Stimulated activated naive CD8-positive, alpha-beta T cell treated with anti-CD3 and anti-CD28 coated beads, Interleukin-15, Interleukin-2, amounts not matched to agents 100 ng/mL and 50 ng/mL, for 24 hours (primary cell): ENCODE measurements around the gene CETN1.

ENCODE experiments used
- H3K27ac Mint-ChIP-seq: one replicate; pipeline ENCODE4 v1.8.0; 2021; ENCODE audit warnings: mild to moderate bottlenecking, mixed read lengths
- H3K27me3 Mint-ChIP-seq: one replicate; pipeline ENCODE4 v1.8.0; 2021; ENCODE audit warnings: mixed read lengths
- H3K36me3 Mint-ChIP-seq: one replicate; pipeline ENCODE4 v1.8.0; 2021; ENCODE audit warnings: low read depth, mixed read lengths
- H3K4me1 Mint-ChIP-seq: one replicate; pipeline ENCODE4 v1.8.0; 2021; ENCODE audit warnings: low read depth, mixed read lengths
- H3K4me3 Mint-ChIP-seq: one replicate; pipeline ENCODE4 v1.8.0; 2021; ENCODE audit warnings: mild to moderate bottlenecking, mixed read lengths
- H3K9me3 Mint-ChIP-seq: one replicate; pipeline ENCODE4 v1.8.0; 2021; ENCODE audit warnings: mixed read lengths

CETN1 gene

DNA sequence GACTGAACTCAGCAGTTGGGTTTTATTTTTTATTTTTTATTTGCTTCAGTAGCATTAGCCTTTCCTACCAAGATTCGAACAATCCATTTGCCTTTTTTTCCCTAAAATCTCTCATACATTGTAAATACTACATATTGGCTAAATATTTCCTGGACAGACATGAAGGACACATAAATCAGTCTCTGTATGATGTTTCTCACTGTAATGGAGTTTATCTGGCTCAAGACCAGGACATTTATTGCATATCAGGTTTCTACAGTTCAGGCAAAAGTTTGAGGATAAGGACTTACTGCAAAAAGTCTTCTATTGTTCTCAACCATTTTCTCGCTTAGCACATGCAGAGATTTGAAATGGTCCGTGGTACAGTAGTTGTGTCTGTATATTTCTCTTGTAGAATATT, 19.9 kb downstream of the CETN1 start:
- Mint-ChIP-seq H3K4me1 (peaks cover 13% of the 10 kb centered on the region), H3K27ac (no peak overlapping the region), H3K27me3 (peaks cover 38% of the 10 kb centered on the region), H3K4me3 (no peak overlapping the region), H3K36me3 (no peaks in the 10 kb centered on the region), H3K9me3 (no peaks in the 10 kb centered on the region)

DNA sequence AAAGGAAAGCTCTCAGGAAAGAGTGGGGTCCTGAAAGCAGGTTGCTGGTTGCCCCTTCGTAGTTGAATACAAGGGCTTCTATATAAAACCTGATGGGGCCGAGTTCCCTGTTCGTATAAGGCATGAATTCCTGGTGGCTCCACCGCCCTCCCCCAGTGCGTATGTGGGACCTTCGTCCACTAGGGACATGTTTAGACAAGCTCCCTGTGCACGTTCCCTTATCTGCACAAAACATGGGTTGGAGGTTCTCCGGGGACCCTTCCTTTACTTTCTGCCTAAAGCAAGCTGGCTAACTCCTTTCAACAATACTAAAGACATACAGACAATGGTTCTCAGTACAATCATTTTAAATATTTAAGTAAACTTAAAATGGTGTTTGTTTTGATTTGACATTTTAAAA, 24.6 kb downstream of the CETN1 start:
- H3K27ac Mint-ChIP-seq, result no peak overlapping the region
- no peaks in the 10 kb centered on the region for H3K4me1 Mint-ChIP-seq
- no peaks in the 10 kb centered on the region for H3K9me3 Mint-ChIP-seq
- no peak overlapping the region for H3K4me3 Mint-ChIP-seq
- peaks cover 21% of the 10 kb centered on the region for H3K27me3 Mint-ChIP-seq
- no peaks in the 10 kb centered on the region for H3K36me3 Mint-ChIP-seq

DNA sequence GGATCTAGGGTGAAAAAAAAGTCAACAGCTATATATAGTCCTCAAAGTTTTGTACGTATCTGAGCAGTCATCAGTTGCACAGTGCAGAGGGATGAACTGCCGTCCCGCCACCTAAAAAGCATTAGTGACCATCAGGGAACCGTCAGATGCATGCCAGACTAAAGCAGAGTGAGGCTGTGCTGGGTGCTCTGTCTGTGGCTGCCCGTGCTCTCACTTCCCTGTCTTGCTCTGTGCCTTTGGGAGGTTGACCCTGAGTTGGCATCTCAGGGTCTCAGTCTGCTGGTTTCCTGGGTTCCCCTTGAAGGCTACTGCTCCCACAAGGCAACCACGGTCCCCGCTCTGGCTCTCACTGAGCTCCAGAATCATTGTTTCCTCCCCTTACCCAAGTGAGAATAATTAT, 27.8 kb downstream of the CETN1 start:
- H3K36me3 Mint-ChIP-seq, result no peaks in the 10 kb centered on the region
- H3K9me3 Mint-ChIP-seq, result no peaks in the 10 kb centered on the region
- H3K27ac Mint-ChIP-seq, result no peak overlapping the region
- no peak overlapping the region for H3K4me3 Mint-ChIP-seq
- H3K27me3 Mint-ChIP-seq, result peaks cover 7% of the 10 kb centered on the region
- H3K4me1 Mint-ChIP-seq, result no peaks in the 10 kb centered on the region

DNA sequence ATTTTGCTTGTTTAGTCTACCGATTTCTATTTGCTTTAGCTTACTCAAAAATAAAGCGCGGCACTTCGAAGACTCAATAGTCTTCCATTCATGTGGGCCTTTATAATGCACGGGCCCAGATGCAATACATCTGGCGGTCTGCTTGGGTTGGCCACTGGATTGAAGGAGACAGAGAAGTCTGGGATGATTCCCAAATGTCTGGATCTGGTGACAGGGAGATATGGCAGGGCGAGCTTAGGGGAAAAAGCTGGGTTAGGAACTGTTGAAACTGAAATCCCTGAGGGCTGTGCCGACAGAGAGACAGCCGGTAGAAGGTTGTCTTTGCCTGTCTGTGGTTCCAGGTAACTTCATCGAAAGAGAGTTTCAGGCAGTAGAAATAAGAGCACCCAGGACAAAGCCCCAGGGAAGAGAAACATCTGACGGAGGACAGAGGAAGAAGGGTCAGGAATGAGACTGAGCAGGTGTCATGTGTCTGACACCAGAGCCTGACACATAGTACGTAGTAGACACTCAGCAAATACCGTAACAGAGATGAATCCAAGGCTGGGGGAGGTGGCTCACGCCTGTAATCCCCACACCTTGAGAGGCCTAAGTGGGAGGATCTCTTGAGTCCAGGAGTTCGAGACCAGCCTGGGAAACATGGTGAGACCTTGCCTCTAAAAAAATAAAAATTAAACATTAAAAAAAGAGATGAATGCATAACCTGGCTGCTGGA, 30.2 kb downstream of the CETN1 start:
- H3K36me3 Mint-ChIP-seq, result no peaks in the 10 kb centered on the region
- H3K4me3 Mint-ChIP-seq, result no peak overlapping the region

DNA sequence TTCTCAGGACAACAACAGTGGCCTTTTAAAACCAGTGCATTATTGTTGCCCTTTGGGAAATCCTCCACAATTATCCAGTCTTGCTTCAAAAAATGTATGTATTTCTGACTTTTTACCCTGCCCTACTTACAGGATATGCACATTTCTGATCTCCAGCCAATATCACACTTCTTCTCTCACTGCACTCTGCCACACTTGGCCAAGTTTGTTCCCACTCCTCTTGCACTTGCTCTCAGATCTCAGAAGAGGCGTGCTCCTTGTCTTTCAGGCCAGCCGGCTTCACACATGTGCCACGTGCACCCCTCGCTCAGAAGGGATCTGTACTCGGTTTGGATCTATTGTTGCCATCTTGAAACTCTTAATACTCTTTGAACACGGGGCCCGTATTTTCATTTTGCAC, 32.0 kb downstream of the CETN1 start:
- no peaks in the 10 kb centered on the region for H3K9me3 Mint-ChIP-seq
- no peak overlapping the region for H3K4me3 Mint-ChIP-seq
- H3K27me3 Mint-ChIP-seq, result no peaks in the 10 kb centered on the region
- no peaks in the 10 kb centered on the region for H3K36me3 Mint-ChIP-seq
- H3K27ac Mint-ChIP-seq, result no peak overlapping the region
- H3K4me1 Mint-ChIP-seq, result no peaks in the 10 kb centered on the region

More for the DNA sequence above, 30.2 kb downstream of the CETN1 start:
- no peaks in the 10 kb centered on the region for H3K4me1 Mint-ChIP-seq
- no peak overlapping the region for H3K27ac Mint-ChIP-seq
- peaks cover 7% of the 10 kb centered on the region for H3K27me3 Mint-ChIP-seq
- no peaks in the 10 kb centered on the region for H3K9me3 Mint-ChIP-seq

DNA sequence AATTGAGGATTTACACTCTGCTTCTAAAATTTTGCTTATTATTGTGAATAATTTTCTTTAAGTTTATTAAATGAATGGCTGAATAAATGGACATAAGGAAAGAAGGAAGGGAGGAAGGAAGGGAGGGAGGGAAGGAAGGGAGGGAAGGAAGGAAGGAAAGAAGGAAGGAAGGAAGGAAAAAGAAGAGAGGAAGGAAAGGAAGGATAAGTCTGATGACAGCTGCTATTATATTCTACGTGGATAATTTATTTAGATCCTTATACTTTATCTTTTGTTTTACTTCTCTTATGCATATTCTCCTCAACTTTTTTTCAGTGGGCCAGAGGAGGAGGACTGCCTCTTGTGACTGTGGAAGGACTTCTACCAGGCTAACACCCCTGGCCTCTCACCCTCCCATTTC, 34.0 kb downstream of the CETN1 start:
- Mint-ChIP-seq H3K36me3 (no peaks in the 10 kb centered on the region), H3K27me3 (peaks cover 4% of the 10 kb centered on the region), H3K4me3 (no peak overlapping the region), H3K27ac (no peak overlapping the region), H3K9me3 (no peaks in the 10 kb centered on the region), H3K4me1 (no peaks in the 10 kb centered on the region)

DNA sequence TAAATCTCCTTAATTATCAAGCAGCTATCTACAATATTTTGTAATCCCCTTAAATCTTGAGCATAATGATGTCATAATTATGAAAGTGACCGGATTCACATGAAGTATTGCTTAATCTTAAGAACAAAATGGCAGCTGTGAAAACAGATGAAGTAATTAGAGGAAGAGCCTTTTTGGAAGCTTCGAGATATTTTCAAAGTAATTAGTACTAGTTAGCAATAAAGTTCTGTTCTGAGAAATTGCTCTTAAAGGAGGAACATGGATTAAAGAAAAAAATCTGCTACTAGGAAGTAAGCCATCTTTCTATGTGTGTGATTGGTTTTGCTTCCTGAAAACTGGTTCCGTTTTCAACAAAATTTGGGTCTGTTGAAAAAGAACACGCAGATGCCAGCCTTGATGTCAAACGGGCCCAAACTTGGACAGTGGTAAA, 34.9 kb downstream of the CETN1 start:
- no peaks in the 10 kb centered on the region for H3K4me1 Mint-ChIP-seq
- no peak overlapping the region for H3K4me3 Mint-ChIP-seq
- H3K9me3 Mint-ChIP-seq, result no peaks in the 10 kb centered on the region
- H3K27ac Mint-ChIP-seq, result no peak overlapping the region
- H3K27me3 Mint-ChIP-seq, result peaks cover 5% of the 10 kb centered on the region
- no peaks in the 10 kb centered on the region for H3K36me3 Mint-ChIP-seq

DNA sequence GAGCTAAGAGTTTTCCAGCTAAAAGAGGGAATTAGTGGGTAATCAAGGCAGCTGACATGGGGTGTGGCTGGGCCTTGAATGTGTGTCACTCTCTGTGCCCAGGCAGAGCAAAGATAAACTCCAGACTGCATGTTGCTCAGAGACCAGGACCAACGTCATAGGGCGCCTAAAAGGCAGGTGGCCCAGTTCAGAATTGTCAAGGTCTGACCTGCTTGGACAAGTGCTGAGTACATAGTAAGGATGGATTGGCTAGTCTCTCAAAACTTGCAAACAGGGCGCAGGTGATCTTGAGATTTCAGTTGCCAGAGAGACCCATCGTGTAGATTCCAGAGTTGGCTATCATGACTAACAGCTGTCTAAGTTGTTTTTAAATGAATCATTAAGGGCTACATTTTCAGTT, 35.6 kb downstream of the CETN1 start:
- peaks cover 5% of the 10 kb centered on the region for H3K27me3 Mint-ChIP-seq
- H3K4me1 Mint-ChIP-seq, result no peaks in the 10 kb centered on the region
- H3K4me3 Mint-ChIP-seq, result no peak overlapping the region
- no peaks in the 10 kb centered on the region for H3K9me3 Mint-ChIP-seq
- no peaks in the 10 kb centered on the region for H3K36me3 Mint-ChIP-seq
- no peak overlapping the region for H3K27ac Mint-ChIP-seq

DNA sequence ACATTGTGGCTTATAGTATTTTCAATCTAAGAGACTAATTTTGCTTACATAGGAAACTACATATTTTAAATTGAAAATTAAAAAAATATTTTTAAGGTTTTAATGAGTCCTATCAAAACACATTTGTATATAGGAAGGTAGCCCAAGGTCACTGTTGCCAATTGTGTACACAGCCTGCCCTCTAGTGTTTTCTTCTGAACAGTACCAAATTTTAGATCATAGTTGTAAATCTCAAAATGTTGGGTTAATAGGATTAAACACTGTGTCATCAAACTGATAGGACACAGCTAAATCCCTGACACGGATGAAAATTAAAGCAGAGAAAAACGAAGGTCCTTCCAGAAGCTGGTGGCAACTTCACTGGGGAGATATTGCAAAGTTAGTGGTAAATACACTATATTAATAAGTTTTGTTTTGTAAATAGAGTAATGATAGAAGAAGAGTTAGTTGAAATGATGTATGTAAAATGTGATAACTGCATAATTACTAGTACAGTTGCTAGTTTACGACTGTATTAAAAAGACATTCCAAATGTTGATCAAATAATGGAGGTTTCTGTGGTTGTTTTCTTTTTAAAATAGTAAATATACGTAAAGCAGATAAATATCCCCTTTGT, 36.3 kb downstream of the CETN1 start:
- Mint-ChIP-seq H3K27ac (no peak overlapping the region), H3K27me3 (peaks cover 5% of the 10 kb centered on the region), H3K4me1 (no peaks in the 10 kb centered on the region), H3K9me3 (no peaks in the 10 kb centered on the region), H3K36me3 (no peaks in the 10 kb centered on the region), H3K4me3 (no peak overlapping the region)

DNA sequence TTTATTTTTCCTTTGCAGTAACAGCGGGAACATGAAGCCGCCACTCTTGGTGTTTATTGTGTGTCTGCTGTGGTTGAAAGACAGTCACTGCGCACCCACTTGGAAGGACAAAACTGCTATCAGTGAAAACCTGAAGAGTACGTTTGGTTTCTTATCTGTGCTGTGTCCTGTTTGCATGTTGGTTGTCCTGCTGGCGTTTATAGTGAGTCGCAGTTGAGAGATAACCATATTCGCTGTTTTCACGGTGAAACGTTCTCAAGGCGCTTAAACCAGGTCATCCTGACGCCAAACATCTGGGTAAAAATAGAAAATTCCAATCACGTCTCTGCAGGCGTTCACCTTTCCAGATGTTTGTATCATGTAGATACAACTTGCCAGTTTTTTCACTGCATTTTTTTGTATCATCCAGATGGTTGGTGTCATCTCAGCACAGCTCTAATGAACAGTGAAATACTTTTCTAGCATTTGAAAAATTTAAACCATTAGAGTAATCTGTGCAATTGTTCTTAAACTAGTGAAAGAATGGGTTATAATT, 37.9 kb downstream of the CETN1 start:
- Mint-ChIP-seq H3K27me3 (peaks cover 8% of the 10 kb centered on the region), H3K4me1 (no peaks in the 10 kb centered on the region), H3K4me3 (no peak overlapping the region), H3K36me3 (no peaks in the 10 kb centered on the region), H3K27ac (no peak overlapping the region), H3K9me3 (no peaks in the 10 kb centered on the region)

DNA sequence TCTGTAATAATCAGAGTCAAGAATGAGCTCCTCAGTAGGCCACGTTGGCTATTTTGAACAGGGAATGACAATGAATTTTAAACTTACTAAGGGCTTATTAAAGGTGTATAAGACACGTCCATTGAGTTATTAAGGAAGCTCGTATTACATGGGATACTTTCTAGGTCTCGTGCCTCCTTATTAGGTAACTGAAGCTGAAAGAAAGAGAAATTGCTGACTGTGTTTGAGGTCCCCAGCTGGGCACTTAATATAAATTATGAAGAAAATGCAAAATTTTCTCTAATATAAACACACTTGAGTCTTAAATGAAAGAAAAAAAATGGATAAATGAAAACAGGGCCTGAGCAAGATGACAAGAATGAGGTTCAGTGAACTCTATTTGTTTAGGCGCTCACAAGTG, 38.4 kb downstream of the CETN1 start:
- no peak overlapping the region for H3K4me3 Mint-ChIP-seq
- H3K9me3 Mint-ChIP-seq, result no peaks in the 10 kb centered on the region
- H3K36me3 Mint-ChIP-seq, result no peaks in the 10 kb centered on the region
- no peak overlapping the region for H3K27ac Mint-ChIP-seq
- peaks cover 8% of the 10 kb centered on the region for H3K27me3 Mint-ChIP-seq
- no peaks in the 10 kb centered on the region for H3K4me1 Mint-ChIP-seq

DNA sequence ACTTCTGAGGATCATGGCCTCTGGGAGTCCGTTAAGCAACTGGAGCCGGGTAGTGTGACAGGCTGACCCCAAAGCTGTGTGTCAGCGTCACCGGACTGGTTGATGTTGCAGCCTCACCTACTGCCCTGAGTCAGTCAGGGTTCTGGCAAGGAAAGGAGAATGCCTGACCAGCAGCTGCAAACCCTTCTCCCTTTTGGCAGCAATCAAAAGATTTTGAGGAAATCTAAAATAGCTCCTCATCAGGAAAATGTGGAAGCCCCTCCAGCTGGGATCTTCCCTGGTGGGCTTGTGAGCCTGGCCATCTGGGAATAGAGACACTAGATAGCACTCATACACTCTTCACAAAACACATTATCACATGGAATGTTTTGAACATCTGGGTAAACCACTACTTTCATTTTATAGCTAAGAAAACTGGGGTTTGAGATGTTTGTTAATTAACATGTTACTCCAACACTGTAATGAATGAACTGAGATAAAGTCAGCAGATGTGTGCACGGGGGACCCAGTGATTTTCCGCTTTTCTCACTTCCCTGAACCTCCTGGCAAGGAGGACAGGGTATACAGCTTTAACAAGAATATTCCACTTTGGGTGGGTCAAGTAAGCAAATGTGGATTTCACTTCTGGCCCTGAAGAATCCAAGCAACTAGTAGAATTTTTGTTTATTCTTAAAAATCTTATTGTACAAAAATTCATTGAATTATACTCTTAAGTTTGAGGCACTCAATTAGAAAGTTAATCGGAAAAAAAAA, 41.3 kb downstream of the CETN1 start:
- peaks cover 13% of the 10 kb centered on the region for H3K27me3 Mint-ChIP-seq
- no peaks in the 10 kb centered on the region for H3K9me3 Mint-ChIP-seq

DNA sequence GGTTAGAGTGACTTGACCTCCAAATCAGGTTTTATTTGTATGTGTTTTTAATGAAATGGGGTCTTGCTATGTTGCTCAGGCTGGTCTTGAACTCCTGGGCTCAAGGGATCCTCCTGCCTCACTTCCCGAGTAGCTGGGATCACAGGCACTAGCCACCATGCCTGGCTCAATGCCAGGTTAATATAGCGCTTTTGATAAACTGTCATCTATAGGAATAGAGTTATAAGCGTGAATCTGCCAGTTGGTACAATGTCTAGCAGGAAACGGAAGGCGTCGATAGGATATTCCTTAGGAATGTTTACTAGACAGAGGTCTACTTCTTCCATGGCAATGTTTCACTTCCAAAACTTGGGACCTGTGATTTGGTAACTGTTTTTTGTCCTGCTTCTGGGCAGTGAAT, 42.1 kb downstream of the CETN1 start:
- no peak overlapping the region for H3K4me3 Mint-ChIP-seq
- H3K4me1 Mint-ChIP-seq, result no peaks in the 10 kb centered on the region
- no peak overlapping the region for H3K27ac Mint-ChIP-seq
- H3K27me3 Mint-ChIP-seq, result peaks cover 17% of the 10 kb centered on the region
- no peaks in the 10 kb centered on the region for H3K36me3 Mint-ChIP-seq
- no peaks in the 10 kb centered on the region for H3K9me3 Mint-ChIP-seq

More for the DNA sequence above, 41.3 kb downstream of the CETN1 start:
- Mint-ChIP-seq H3K27ac (no peak overlapping the region), H3K4me3 (no peak overlapping the region), H3K4me1 (no peaks in the 10 kb centered on the region), H3K36me3 (no peaks in the 10 kb centered on the region)

DNA sequence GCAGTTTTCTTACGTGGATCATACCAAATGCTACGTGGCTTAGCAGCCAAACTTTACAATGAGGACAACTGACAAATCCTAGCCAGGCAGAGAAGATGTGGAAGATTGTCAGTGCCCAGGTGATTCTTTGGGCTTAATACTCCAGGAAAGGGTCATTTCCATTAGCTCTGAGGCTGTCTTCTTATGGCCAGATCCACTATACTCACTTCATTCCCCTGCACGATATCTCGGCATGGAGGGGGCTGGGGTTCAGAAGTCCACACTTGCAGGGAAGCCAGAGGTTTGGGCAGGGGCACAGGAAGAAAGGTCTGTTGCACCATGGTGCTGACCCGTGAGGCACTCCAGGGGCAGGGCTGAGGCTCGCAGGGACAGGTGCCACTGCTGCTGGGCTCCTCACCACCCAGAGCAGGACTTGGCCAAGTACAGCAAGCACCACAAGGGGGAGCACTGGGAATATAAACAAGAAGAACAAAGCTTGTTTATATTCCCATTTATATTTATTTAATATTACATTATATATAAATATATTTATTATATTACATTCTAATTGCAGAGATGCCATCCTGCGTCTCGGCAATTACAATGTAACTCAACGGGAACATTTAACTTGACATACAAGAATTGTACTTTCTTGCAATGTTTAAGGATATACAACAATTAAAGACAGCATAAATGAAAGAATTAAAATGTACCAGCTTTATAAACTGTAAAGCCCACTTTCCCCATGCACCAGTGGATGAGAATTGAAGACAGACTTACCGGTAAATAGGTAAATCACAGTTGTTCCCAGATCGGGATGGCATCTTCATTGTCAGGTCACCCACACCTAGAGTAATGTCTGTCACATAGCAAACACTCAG, 43.8 kb downstream of the CETN1 start:
- H3K27ac Mint-ChIP-seq, result no peak overlapping the region
- H3K4me3 Mint-ChIP-seq, result no peak overlapping the region
- H3K36me3 Mint-ChIP-seq, result no peaks in the 10 kb centered on the region
- H3K9me3 Mint-ChIP-seq, result no peaks in the 10 kb centered on the region
- no peaks in the 10 kb centered on the region for H3K4me1 Mint-ChIP-seq
- H3K27me3 Mint-ChIP-seq, result peaks cover 19% of the 10 kb centered on the region
